Hematopoietic multipotent progenitor cell (in vitro differentiated cells): ENCODE measurements around the gene COCH. TPM values are rescaled to one million over a fixed set of nuclear protein-coding genes. Genes with fewer than 3 reads are reported as not detected.
"Not testable (repeated sequence)": the region's sequence is repeated elsewhere in the genome, so short reads cannot be mapped to it uniquely, and the experiment has no call there.

Source experiments
- DNase-seq, 3 donors: peaks; one replicate each; pipeline ENCODE4 v3.0.0-alpha.2; 2011 to 2015; ENCODE audit warnings: low read depth in 2 of 3, low spot score in 2 of 3
- total RNA-seq: library from RNA; depleted of rRNA; stranded (reverse); fragments of >200 nt; gene quantifications from one replicate; pipeline ENCODE4 v1.2.3, GENCODE V29; 2012

Gene COCH
- total RNA-seq, 1 donor: 2.2 TPM

DNA sequence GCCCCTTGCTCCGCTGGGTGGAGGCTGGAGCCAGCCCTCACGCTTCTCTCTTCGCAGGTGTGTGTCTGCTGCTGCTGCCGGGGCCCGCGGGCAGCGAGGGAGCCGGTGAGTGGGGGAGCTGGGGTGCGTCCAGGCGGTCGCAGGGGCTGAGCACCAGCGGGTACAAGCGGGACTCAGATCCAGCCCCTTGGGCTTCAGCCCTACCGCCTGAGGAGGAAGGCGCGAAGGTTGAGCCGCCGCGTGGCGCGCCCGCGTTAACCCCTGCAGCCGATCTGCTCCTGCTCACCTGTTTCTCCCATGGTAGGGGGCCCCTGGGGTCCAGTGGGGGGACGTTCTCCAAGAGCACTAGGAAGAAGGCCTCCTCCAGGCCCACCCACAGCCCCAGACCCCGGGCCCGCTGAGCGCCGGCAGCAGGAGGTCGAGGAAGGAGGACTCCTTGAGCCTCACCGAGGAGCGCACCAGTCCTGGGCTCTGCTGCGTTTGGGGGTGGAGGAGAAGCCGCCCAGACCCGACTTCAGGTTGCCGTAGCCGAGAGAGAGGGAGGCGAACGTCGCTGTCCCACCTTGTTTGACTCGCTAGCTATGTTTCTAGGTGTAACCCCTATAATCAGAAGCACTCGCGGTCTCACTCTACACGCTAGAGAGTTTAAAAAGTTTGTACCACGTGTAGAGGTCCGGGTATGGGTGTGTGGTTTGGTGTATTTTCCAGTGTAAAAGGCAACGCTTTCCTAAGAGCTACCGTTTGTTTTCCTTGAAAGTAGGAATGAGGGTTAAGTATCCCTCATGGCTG is 834 bp downstream of the COCH start:
- DNase-seq: peak in 1 of 3 donors; percentile 11

DNA sequence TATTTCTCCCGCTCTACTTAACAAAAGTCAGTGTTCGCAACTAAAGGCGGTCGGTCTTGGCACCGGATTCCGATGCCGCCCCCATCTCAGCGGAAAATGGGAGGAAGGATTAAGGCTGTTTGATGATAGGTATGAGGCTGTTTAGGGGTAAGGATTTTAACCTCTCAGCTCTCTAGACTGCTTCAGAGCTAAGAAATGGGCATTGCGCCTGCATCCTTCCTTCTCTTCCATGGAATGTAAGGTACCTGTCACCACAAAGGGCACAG is 1.4 kb downstream of the COCH start:
- no peak for DNase-seq

DNA sequence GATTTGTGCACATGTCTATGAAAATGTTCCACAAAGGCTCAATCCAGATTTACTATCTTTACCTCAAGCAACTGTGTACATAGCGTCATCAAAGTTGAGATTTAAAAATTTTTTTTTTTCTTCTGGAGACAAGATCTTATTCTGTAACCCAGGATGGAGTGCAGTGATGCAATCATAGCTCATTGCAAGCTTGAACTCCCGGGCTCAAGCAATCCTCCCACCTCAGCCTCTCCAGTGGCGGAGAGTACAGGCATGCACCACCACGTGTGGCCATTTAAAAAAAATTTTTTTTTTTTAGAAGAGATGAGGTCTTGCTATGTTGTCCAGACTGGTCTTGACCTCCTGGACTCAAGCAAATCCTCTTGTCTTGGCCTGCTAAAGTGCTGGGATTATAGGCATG is 2.3 kb downstream of the COCH start:
- DNase-seq: no peak

DNA sequence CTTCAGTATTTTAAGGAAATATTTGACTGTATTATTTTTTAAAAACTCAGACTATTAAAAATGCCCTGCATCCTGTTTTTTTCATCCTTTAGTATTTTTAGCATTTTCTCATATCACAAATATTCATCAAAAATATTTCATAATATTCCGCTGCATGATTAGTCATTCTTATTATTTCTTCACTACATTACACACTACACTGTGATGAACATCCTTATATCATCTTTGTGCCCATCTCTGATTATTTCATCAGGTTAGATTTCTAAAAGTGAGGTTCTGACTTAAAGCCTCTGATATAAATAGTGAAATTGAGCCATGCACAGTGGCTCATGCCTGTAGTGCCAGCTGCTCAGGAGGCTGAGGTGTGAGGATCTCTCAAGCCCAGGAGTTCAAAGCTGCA is 8.1 kb downstream of the COCH start:
- DNase-seq: no peak

DNA sequence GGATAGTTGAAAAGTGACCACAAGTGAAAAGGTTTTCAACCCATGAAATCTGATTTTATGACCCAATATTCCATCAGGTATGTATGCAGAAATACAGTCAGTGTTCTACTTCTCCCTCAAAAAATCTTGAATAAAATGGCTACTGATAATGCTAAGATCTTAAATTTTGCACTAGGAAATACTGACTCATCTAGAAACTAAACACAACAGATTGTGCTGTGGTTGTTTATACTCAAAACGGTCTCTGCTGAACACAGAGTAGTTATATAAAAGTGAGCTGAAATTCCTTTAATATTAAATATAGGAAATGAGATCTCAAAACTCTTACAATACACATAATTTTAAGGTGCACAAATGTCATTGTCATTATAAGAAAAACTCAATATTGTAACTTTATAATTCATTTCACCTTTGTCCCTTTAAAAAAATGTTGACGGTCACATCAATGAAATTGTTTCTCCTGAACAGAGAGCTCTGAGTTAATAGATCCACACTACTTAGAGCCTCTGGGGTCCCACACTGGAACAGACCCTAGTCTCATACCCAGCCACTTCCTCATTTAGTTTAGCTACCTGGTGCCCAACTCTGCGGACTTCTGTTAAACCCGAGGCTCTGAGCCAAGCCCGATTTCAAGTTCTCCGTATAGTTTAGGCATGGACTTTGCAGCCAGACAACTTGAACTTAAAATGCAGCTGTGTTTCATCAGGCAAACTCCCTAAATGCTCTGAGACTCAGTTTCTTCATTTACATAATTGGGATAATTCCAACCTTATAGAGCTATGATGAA is 9.3 kb downstream of the COCH start:
- DNase-seq: no peak

DNA sequence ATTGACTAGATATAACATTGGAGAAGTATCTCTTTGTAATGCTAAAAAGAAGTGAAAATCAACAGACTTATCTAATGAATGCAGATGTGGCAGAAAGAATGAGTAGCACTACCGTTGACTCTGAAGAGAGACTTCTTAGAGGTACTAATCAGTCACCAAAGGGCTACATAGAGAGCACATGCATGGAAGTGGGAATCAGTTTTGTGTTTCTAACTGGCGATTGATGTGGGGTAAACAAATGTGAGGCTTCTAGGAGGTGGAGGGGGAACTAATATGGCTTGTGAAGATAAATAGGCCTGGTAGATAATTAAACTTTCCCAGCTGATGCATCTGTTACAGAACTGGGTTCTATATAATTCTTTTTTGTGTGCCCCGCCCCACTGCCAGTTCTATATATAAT is 10.5 kb downstream of the COCH start:
- no peak for DNase-seq

DNA sequence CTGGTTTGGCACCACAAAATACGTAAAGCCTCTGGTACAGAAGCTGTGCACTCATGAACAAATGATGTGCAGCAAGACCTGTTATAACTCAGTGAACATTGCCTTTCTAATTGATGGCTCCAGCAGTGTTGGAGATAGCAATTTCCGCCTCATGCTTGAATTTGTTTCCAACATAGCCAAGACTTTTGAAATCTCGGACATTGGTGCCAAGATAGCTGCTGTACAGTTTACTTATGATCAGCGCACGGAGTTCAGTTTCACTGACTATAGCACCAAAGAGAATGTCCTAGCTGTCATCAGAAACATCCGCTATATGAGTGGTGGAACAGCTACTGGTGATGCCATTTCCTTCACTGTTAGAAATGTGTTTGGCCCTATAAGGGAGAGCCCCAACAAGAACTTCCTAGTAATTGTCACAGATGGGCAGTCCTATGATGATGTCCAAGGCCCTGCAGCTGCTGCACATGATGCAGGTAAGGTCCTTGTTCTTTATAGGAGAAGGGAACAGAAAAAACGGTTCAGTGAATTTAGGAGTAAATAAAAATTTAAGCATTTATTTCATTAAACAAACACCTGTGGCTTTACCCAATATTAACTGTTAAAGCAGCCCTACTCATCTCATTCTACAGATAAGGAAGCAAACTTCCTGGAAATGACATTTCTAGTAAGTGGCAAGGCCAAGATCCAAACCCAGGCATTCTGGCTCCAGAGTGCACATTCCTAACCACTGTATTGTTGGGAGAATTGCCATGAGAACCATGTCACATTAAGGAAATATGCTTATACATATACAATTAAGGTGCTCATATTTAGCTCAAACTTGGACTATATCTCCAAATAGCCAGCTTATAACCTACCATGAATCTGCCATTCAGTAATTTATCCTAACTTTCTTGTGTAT is 11.7 kb downstream of the COCH start:
- no peak for DNase-seq

DNA sequence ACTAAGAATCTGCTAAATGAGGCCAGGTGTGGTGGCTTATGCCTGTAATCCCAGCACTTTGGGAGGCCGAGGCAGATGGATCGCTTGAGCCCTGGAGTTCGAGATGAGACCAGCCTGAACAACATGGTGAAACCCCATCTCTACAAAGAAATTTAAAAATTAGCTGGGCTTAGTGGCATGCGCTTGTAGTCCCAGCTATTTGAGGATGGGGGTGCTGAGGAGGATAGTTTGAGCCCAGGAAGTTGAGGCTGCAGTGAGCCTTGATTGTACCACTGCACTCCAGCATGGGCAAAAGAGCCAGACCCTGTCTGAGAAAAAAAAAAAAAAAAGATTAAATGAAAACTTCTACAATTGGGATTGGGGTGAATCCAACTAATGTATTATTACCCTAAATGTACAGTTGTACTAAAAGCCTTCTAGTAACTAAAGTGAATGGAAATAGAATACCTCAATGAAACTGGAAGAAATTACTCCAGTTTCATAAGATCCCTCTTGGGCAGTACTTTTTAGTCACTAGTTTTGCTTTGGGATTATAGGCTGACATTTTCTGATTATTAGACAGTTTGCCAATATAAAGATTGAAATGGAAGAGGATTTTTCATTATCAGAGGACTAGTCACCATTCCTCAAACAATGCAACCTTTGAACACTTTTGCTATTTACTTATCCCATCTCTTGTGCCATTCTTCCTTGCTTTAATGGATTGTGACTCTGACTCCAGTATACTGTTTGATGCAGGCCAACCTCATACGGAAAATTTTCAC is 14.3 kb downstream of the COCH start:
- no peak for DNase-seq

DNA sequence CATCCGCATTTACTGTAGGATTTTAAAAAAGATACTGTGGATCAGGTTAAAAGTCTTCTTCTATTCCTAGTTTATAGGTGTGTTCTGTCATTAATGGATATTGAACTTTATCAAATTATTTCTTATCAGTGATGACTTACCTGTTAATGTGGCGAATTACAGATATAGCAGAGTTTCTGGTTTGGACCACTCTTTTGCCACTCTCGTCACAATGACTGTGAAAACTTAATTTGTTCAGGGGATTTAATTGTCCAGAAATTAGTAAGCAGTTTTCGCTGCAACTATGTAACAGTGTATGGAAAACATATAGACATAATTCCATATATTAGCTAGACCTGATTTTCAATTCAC is 14.9 kb downstream of the COCH start:
- DNase-seq: no peak

DNA sequence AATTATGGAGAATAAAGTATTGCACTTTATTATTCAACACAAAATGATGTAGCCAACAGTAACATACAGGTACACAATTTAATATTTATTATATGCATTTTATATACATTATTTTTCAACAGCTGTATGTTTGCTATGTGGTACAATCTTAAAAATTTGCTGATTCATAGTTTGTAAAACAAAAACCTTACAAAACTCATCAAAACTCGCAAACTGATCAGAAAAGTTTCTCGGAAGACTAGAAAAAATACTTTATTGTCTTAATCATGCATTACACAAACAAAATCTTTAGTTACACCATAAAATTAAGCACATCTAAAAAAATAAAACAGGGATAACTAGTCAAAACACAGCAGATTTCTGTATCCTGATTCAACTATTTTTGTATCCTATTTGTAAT is 19.5 kb downstream of the COCH start:
- DNase-seq: no peak

DNA sequence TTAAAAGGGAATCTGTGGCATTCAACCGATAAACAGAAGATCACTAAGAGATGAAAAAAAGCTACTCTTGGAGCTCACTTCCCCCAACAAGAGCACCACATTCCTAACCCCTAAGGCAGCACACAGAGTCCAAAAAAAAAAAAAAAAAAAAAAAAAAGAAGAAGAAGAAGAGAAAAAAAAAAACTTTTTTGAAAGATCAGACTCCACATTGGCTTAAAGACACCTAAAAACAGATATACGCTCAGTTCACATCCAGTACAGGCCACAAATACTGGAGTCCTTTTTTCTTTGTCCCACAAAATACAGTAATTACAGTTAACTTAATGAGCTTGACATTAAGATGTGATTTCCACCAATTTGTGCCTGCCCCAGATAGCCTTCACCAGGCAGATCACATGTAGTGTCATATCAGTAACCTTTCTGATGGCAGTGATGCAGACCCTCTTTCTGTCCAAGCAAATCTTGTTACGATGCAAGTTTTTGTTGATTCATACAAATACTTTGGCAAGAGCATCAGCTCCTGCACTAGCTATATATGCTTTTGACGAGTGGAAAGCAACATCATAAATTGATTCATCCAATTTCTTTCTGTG is 20.7 kb downstream of the COCH start:
- DNase-seq: no peak

DNA sequence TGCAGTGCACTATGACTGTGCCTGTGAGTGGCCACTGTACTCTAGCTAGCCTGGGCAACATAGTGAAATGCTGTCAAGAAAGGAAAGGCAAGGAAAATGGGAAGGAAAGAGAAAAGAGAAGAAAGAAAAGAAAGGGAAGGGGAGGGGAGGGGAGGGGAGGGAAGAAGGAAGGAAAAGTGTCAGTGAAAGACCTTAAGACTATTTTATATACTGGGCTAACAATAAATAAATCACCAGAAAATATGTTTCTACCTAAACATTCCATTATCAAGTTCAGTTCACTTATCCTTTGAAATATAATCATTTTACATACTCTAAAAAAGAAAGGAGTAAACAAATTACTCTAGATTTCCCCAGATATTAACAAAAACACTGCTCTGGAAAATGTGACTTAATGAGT is 22.1 kb downstream of the COCH start:
- DNase-seq: no peak

DNA sequence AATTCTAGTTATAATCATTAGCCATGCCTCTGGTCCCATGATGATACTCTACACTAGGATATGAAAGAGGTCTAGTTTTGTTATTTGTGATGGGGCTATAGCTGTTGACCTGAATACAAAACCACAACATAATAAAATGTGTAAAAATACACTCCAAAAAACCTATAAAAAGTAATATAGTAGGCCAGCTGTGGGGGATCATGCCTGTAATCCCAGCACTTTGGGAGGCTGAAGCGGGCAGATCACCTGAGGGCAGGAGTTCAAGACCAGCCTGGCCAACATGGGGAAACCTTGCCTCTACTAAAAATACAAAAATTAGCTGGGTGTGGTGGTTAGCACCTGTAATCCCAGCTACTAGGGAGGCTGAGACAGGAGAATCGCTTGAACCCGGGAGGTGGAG is 22.8 kb downstream of the COCH start:
- DNase-seq: not testable (repeated sequence)

DNA sequence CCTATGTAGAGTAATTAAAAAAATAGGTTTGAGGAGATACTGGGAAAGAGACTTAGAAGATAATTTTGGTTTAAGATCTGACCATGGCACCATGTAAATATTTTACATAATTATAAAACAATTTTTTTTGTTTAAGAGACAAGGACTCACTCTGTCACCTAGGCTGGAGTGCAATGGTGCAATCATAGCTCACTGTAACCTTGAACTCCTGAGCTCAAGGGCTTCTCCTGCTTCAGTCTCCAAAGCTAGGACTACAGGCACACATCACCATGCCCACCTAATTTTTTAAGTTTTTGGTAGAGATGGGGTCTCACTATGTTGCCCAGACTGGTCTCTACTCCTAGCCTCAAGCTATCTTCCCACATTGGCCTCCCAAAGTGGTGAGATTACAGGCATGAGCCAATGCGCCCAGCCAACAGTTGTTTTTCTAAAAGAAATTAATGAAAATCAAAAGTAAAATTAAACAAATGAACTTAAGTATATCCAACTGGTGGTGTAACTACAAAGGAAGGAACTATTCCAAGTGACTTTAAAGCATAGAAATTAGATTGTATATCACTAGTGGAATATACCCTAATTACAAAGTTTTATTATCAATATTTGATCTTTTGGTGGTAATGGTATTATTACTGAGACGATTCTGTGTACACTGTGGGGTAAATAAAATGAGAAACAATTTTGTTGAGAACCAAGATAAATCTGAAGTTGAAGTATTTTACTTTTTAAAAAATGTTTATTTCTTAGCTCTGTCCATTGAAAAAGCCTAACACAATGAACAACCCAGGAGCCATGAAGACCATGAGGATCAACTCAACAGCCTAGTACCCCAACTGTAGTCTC is 29.1 kb downstream of the COCH start:
- no peak for DNase-seq

DNA sequence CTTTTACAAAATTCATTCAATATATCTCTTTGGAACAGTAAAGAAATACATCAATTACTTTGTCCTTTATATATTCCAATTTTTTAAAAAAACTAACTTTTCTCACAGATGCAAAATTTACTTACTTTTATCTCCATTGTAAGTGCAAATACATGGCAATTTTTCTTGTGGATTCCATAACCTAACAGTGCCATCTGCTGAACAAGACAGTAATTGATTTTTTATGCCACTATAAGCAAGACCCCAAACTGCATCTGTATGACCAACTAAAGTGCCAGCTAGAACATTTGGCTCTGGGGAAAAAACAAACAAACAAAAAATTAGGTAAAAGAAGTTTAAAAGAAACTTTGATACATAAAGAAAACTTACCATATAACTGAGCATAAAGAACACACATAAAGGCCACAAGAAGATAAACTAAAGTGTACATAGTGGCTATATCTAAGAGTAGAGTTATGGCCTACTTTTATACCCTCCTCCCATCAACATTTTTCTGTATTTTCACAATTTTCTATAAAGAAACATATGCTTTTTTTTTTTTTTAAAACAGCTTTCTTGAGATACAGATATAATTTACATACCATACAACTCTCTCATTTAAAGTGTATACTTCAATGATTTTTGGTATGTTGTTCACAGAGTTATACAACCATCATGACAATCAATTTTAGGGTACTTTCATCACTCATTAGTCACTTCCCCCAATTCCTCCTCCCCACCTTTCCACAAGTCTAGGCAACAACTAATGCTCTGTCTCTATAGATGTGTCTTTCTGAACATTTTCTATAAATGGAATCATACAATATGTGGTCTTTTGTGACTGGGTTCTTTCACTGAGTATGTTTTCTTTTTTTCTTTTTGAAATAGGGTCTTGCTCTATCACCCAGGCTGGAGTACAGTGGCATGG is 32.6 kb downstream of the COCH start:
- peak in 2 of 3 donors; percentile 33 to 64 for DNase-seq

DNA sequence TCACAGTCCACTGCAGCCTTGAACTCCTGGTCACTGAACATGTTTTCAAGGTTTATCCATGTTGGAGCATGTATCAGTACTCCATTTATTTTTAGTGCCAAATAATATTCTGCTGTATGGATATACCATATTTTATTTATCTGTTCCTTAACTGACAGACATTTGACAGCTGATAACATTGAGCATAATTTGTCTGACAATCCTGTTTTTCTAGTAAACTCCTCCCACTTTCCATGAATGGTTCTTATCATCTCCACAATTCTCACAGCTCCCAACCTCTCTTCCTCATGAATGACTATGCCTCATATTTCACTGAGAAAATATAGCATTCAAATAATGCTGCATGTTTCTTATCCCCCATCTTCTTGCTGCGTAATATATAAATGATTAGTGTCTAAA is 33.3 kb downstream of the COCH start:
- DNase-seq: no peak

DNA sequence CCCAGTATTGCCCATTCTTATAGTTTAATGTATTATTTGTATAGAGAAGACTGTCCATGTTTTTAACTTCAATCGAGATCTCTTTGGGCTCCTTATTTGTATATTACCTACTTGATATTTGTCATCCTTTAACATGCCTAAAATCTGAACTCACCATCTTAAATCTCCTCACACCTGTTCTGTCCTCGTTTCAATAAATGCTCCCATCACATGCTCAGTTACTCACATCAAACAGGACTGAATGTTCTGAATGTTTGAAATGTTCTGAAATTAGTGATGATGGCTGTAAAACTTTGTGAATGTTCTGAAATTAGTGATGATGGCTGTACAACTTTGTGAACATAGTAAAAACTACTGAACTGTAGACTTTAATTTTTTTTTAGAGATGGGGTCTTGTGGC is 34.5 kb downstream of the COCH start:
- no peak for DNase-seq

DNA sequence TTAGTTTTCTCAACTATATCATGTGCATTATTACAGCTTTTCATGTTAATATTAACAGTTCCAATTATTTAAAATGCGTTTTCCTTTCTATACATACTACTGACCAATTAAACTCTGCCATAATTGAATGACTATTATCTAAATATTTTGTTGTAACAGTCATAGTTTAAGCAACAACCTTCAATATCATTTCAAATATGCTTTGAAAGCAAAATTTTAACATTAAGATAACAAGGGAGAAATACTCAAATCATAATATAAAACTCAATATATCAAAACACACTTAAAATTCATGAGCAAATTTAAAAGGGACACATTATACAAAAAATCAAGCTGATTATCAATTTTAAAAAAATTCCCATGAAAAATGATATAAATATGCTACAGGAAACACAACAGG is 40.5 kb downstream of the COCH start:
- DNase-seq: no peak

DNA sequence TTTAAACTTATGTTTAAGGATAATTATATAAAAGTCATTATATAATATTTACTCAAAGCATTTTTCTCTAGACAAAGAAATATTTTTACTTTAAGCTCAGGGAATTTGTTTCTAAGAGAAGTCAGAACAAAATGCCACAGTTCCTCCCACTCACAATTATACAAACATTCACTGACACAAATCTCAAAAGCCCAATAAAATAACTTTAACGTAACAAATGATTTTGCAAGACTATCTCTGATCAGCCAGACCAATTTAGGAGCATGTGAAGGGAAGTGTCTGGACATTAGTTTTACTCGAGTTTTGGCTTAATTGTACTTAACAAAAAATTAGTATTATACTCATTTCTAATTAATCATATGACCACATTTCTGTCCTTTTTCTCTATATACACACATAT is 41.2 kb downstream of the COCH start:
- no peak for DNase-seq
